Liver (tissue), 9 donors: Measurements from ENCODE around the gene ZNF358. TPM values are rescaled to one million over a fixed set of nuclear protein-coding genes. Genes with fewer than 3 reads are reported as not detected.

Source experiments
- DNase-seq: peaks from one replicate; pipeline ENCODE4 v3.0.0-alpha.2; 2017; ENCODE audit warnings: low spot score
- H3K27ac ChIP-seq, 2 donors: one replicate each; pipeline ENCODE4 v1.7.0; 2013; ENCODE audit warnings: inconsistent platforms in 2 of 2, low read length in 2 of 2, control low read depth in 1 of 2, low read depth in 1 of 2, mild to moderate bottlenecking in 1 of 2
- H3K27me3 ChIP-seq, 4 donors: one replicate each; pipeline versions ENCODE4 v1.6.1 to v1.7.0; 2013; ENCODE audit warnings: low read length in 3 of 4, inconsistent platforms in 1 of 4, mild to moderate bottlenecking in 1 of 4, moderate library complexity in 1 of 4; ENCODE audit not compliant: control insufficient read depth in 4 of 4, insufficient read depth in 4 of 4
- H3K36me3 ChIP-seq, 4 donors: one replicate each; pipeline versions ENCODE4 v1.6.1 to v1.7.0; 2013; ENCODE audit warnings: low read length in 3 of 4, mild to moderate bottlenecking in 3 of 4, low read depth in 1 of 4, moderate library complexity in 1 of 4; ENCODE audit not compliant: control insufficient read depth in 4 of 4, insufficient read depth in 3 of 4
- H3K4me1 ChIP-seq, 4 donors: one replicate each; pipeline versions ENCODE4 v1.6.1 to v1.7.0; 2013; ENCODE audit warnings: low read length in 3 of 4, mild to moderate bottlenecking in 3 of 4, moderate library complexity in 1 of 4; ENCODE audit not compliant: control insufficient read depth in 4 of 4, insufficient read depth in 4 of 4
- H3K4me3 ChIP-seq, 3 donors: one replicate each; pipeline versions ENCODE4 v1.6.1 to v1.7.0; 2013; ENCODE audit warnings: low read length in 3 of 3, control low read depth in 1 of 3, low read depth in 1 of 3, mild to moderate bottlenecking in 1 of 3
- H3K9ac ChIP-seq, 2 donors: one replicate each; pipeline ENCODE4 v1.7.0; 2013; ENCODE audit warnings: low read length in 2 of 2, mild to moderate bottlenecking in 2 of 2, moderate library complexity in 2 of 2, control low read depth in 1 of 2, low read depth in 1 of 2
- H3K9me3 ChIP-seq, 4 donors: one replicate each; pipeline versions ENCODE4 v1.6.1 to v1.7.0; 2013; ENCODE audit warnings: low read length in 3 of 4; ENCODE audit not compliant: control insufficient read depth in 4 of 4
- ATF3 ChIP-seq: IDR thresholded peaks from 2 replicates; pipeline ENCODE4 v1.6.1; 2016; ENCODE audit warnings: antibody characterized with exemption
- CTCF ChIP-seq: fragments of 150-350 bp; IDR thresholded peaks from 2 replicates; pipeline ENCODE4 v1.5.1; 2017; ENCODE audit warnings: improper control_type of control experiment, low read depth, low read length; ENCODE audit not compliant: missing input control
- EGR1 ChIP-seq, 2 donors: IDR thresholded peaks; 2 replicates each; pipeline ENCODE4 v1.6.1; 2016 to 2018; ENCODE audit warnings: antibody characterized with exemption in 2 of 2, low read depth in 2 of 2
- FOXA1 ChIP-seq: IDR thresholded peaks from 2 replicates; pipeline ENCODE4 v1.6.1; 2016; ENCODE audit warnings: antibody characterized with exemption
- FOXA2 ChIP-seq: IDR thresholded peaks from 2 replicates; pipeline ENCODE4 v1.6.1; 2016; ENCODE audit warnings: antibody characterized with exemption
- GABPA ChIP-seq, 2 donors: IDR thresholded peaks in 1 of 2; conservative IDR thresholded peaks in 1 of 2; 2 replicates each; pipeline ENCODE4 v1.6.1; 2016; ENCODE audit warnings: antibody characterized with exemption in 2 of 2, mild to moderate bottlenecking in 1 of 2, moderate library complexity in 1 of 2
- HNF4A ChIP-seq, 2 donors: conservative IDR thresholded peaks; 2 replicates each; pipeline ENCODE4 v1.6.1; 2016; ENCODE audit warnings: antibody characterized with exemption in 2 of 2, mild to moderate bottlenecking in 2 of 2
- HNF4G ChIP-seq: IDR thresholded peaks from 2 replicates; pipeline ENCODE4 v1.6.1; 2016; ENCODE audit warnings: antibody characterized with exemption
- JUND ChIP-seq, 2 donors: IDR thresholded peaks; 2 replicates each; pipeline ENCODE4 v1.6.1; 2016; ENCODE audit warnings: antibody characterized with exemption in 2 of 2
- MAX ChIP-seq: IDR thresholded peaks from 2 replicates; pipeline ENCODE4 v1.6.1; 2016; ENCODE audit warnings: antibody characterized with exemption
- NR2F2 ChIP-seq: IDR thresholded peaks from 2 replicates; pipeline ENCODE4 v1.6.1; 2016; ENCODE audit warnings: antibody characterized with exemption
- RAD21 ChIP-seq, 2 donors: IDR thresholded peaks; 2 replicates each; pipeline ENCODE4 v1.6.1; 2016; ENCODE audit warnings: antibody characterized with exemption in 2 of 2, mild to moderate bottlenecking in 2 of 2
- REST ChIP-seq: IDR thresholded peaks from 2 replicates; pipeline ENCODE4 v1.6.1; 2016; ENCODE audit warnings: antibody characterized with exemption, mild to moderate bottlenecking
- RXRA ChIP-seq, 2 donors: IDR thresholded peaks; 2 replicates each; pipeline ENCODE4 v1.6.1; 2017 to 2018; ENCODE audit warnings: antibody characterized with exemption in 2 of 2, mild to moderate bottlenecking in 1 of 2
- SP1 ChIP-seq: IDR thresholded peaks from 2 replicates; pipeline ENCODE4 v1.6.1; 2018; ENCODE audit warnings: antibody characterized with exemption, mild to moderate bottlenecking
- TAF1 ChIP-seq: conservative IDR thresholded peaks from 2 replicates; pipeline ENCODE4 v1.6.1; 2016; ENCODE audit warnings: antibody characterized with exemption, mild to moderate bottlenecking
- YY1 ChIP-seq: IDR thresholded peaks from 2 replicates; pipeline ENCODE4 v1.6.1; 2016; ENCODE audit warnings: antibody characterized with exemption, mild to moderate bottlenecking
- ZBTB33 ChIP-seq: IDR thresholded peaks from 2 replicates; pipeline ENCODE4 v1.6.1; 2016; ENCODE audit warnings: antibody characterized with exemption
- WGBS: extraction: QIAGEN DNeasy Blood & Tissue Kit; methylation state at CpG from one replicate; pipeline ENCODE4 v1.1.7; 2013; 5-methylcytosine and 5-hydroxymethylcytosine counted together
- polyA plus RNA-seq, 2 donors: library from polyadenylated mRNA; stranded (reverse) in 1 of 2; unstranded in 1 of 2; fragments of 200-250 nt in 1 of 2; fragments of >200 nt in 1 of 2; fragmentation: Nextera tagmentation in 1 of 2; extraction: Ambion mirVana in 1 of 2; gene quantifications; one replicate each; pipeline versions ENCODE4 v1.2.1 to v1.2.3, GENCODE V29; 2013 to 2015
- total RNA-seq, 2 donors: library from RNA; depleted of rRNA; stranded (reverse); fragments of >200 nt; gene quantifications; one replicate each; pipeline ENCODE4 v1.2.3, GENCODE V29; 2014
- donor health status: healthy.
- donor health status: healthy.
- donor health status: healthy.
- donor health status: healthy.
- donor health status: healthy.

The ZNF358 gene
- total and polyA plus RNA-seq, 4 donors, result 5.7 to 18.2 (median 12.5) TPM

GRCh38 chr19:7476777-7477494 is 39.0 kb upstream of the ZNF358 start:
- no peaks in the 10 kb centered on the region for H3K4me1 ChIP-seq
- H3K9ac ChIP-seq, result no peak overlapping the region
- no peak overlapping the region for H3K4me3 ChIP-seq
- no peak for DNase-seq
- H3K9me3 ChIP-seq, result no peaks in the 10 kb centered on the region
- TF ChIP-seq CTCF, result no peak
- TF ChIP-seq TAF1, result no peak
- no peak for TF ChIP-seq EGR1 (IDR thresholded peaks at IDR 0.05; ENCODE audit: low read depth in 2 of 2)
- no peak for TF ChIP-seq REST
- TF ChIP-seq SP1, result no peak
- TF ChIP-seq HNF4A (conservative IDR thresholded peaks at IDR 0.05), result no peak
- TF ChIP-seq FOXA1, result no peak
- TF ChIP-seq ATF3, result no peak
- no peak for TF ChIP-seq FOXA2
- TF ChIP-seq YY1, result no peak
- no peak for TF ChIP-seq MAX
- no peak for TF ChIP-seq NR2F2
- TF ChIP-seq GABPA (IDR thresholded peaks at IDR 0.05 in 1 of 2, conservative IDR thresholded peaks at IDR 0.05 in 1 of 2), result no peak
- no peak for TF ChIP-seq ZBTB33
- TF ChIP-seq RAD21 (IDR thresholded peaks at IDR 0.05), result no peak
- H3K36me3 ChIP-seq, result peaks cover 0 to 3% (median 1%) of the 10 kb centered on the region in 4 donors
- H3K27me3 ChIP-seq, result no peaks in the 10 kb centered on the region
- 86% methylated on average over 35 of the region's 35 CpGs for whole genome bisulfite sequencing
- H3K27ac ChIP-seq, result no peak overlapping the region

GRCh38 chr19:7477758-7478157 is 38.1 kb upstream of the ZNF358 start:
- WGBS, result 93% methylated on average over 10 of the region's 10 CpGs
- no peaks in the 10 kb centered on the region for H3K27me3 ChIP-seq
- H3K4me3 ChIP-seq, result no peak overlapping the region
- DNase-seq, result no peak
- no peaks in the 10 kb centered on the region for H3K4me1 ChIP-seq
- no peak overlapping the region for H3K27ac ChIP-seq
- H3K9ac ChIP-seq, result no peak overlapping the region
- no peaks in the 10 kb centered on the region for H3K9me3 ChIP-seq
- peaks cover 0 to 3% (median 0%) of the 10 kb centered on the region in 4 donors for H3K36me3 ChIP-seq
- no peak for TF ChIP-seq YY1
- TF ChIP-seq MAX, result no peak
- no peak for TF ChIP-seq HNF4G
- TF ChIP-seq RAD21 (IDR thresholded peaks at IDR 0.05), result no peak
- TF ChIP-seq JUND (IDR thresholded peaks at IDR 0.05), result no peak
- TF ChIP-seq TAF1, result no peak
- no peak for TF ChIP-seq RXRA (IDR thresholded peaks at IDR 0.05)
- no peak for TF ChIP-seq FOXA1
- no peak for TF ChIP-seq HNF4A (conservative IDR thresholded peaks at IDR 0.05)
- TF ChIP-seq NR2F2, result no peak
- no peak for TF ChIP-seq FOXA2
- TF ChIP-seq CTCF, result no peak
- no peak for TF ChIP-seq EGR1 (IDR thresholded peaks at IDR 0.05; ENCODE audit: low read depth in 2 of 2)
- TF ChIP-seq ATF3, result no peak
